MM.1S (cell line): ENCODE measurements around the gene WDR81.

Source experiments
- DNase-seq: peaks from one replicate; pipeline ENCODE4 v3.0.0-alpha.2; 2015
- H2AFZ ChIP-seq: fragments of 300-600 bp; sonication (generic); 2 replicates; pipeline ENCODE4 v1.6.0; 2016; ENCODE audit warnings: antibody characterized with exemption, low read length
- H3F3A ChIP-seq: fragments of 300-600 bp; sonication (generic); 2 replicates; pipeline ENCODE4 v1.6.1; 2016; ENCODE audit warnings: mild to moderate bottlenecking, antibody characterized with exemption, low read length, moderate library complexity, mixed read lengths; ENCODE audit not compliant: insufficient read depth
- H3K27ac ChIP-seq: fragments of 300-600 bp; sonication (generic); 2 replicates; pipeline ENCODE4 v1.5.1; 2016; ENCODE audit warnings: mild to moderate bottlenecking, low read length
- H3K27me3 ChIP-seq: fragments of 300-600 bp; sonication (generic); replicated peaks from 2 replicates; pipeline ENCODE4 v1.6.0; 2016; ENCODE audit warnings: low read length; ENCODE audit not compliant: insufficient read depth
- H3K36me3 ChIP-seq: fragments of 300-600 bp; sonication (generic); replicated peaks from 2 replicates; pipeline ENCODE4 v1.6.1; 2016; ENCODE audit warnings: mild to moderate bottlenecking, low read length, mixed read lengths; ENCODE audit not compliant: insufficient read depth
- H3K4me1 ChIP-seq: fragments of 300-600 bp; sonication (generic); 2 replicates; pipeline ENCODE4 v1.6.1; 2016; ENCODE audit warnings: low read length, mixed read lengths
- H3K4me2 ChIP-seq: fragments of 300-600 bp; sonication (generic); 2 replicates; pipeline ENCODE4 v1.6.0; 2016; ENCODE audit warnings: low read depth, low read length
- H3K4me3 ChIP-seq: fragments of 300-600 bp; sonication (generic); 2 replicates; pipeline ENCODE4 v1.5.1; 2016; ENCODE audit warnings: low read length, mixed read lengths
- H3K79me2 ChIP-seq: fragments of 300-600 bp; sonication (generic); 2 replicates; pipeline ENCODE4 v1.6.1; 2016; ENCODE audit warnings: mixed run types, low read length, mixed read lengths
- H3K9ac ChIP-seq: fragments of 300-600 bp; sonication (generic); 2 replicates; pipeline ENCODE4 v1.6.1; 2016; ENCODE audit warnings: low read length, mixed read lengths
- H3K9me2 ChIP-seq: fragments of 300-600 bp; sonication (generic); replicated peaks from 2 replicates; pipeline ENCODE4 v1.6.1; 2016; ENCODE audit warnings: mild to moderate bottlenecking, low read length, mixed read lengths; ENCODE audit not compliant: insufficient read depth
- H3K9me3 ChIP-seq: fragments of 300-600 bp; sonication (generic); replicated peaks from 2 replicates; pipeline ENCODE4 v1.6.1; 2016; ENCODE audit warnings: mild to moderate bottlenecking, low read length, mixed read lengths; ENCODE audit not compliant: insufficient read depth
- H4K20me1 ChIP-seq: fragments of 300-600 bp; sonication (generic); 2 replicates; pipeline ENCODE4 v1.6.1; 2016; ENCODE audit warnings: mild to moderate bottlenecking, low read length, moderate library complexity, mixed read lengths; ENCODE audit not compliant: insufficient read depth
- CTCF ChIP-seq: fragments of 300-600 bp; sonication (generic); IDR thresholded peaks from 2 replicates; pipeline ENCODE4 v1.5.1; 2016; ENCODE audit warnings: antibody characterized with exemption, low read length, mixed read lengths
- EZH2 ChIP-seq: fragments of 300-600 bp; sonication (generic); optimal IDR thresholded peaks from 2 replicates; pipeline ENCODE3; 2017; ENCODE audit warnings: low read depth, mild to moderate bottlenecking, antibody characterized with exemption, low read length, mixed read lengths
- EZH2phosphoT487 ChIP-seq: fragments of 300-600 bp; sonication (generic); IDR thresholded peaks from 2 replicates; pipeline ENCODE4 v1.6.1; 2018; ENCODE audit warnings: antibody characterized with exemption, low read length

The WDR81 gene

GRCh38 chr17:1783834-1784611, 59.5 kb downstream of the WDR81 start:
- no peak overlapping the region for H3K27ac ChIP-seq
- H3F3A ChIP-seq = no peaks in the 10 kb centered on the region
- H3K9me3 ChIP-seq = no peaks in the 10 kb centered on the region
- H3K4me1 ChIP-seq = no peaks in the 10 kb centered on the region
- H3K9ac ChIP-seq = no peak overlapping the region
- TF ChIP-seq EZH2phosphoT487 (no peak), CTCF (peak; percentile 30), EZH2 (no peak)
- DNase-seq = peak; percentile 20
- H3K4me2 ChIP-seq = no peak overlapping the region
- H2AFZ ChIP-seq = no peak overlapping the region
- no peaks in the 10 kb centered on the region for H3K27me3 ChIP-seq
- no peaks in the 10 kb centered on the region for H3K79me2 ChIP-seq
- H4K20me1 ChIP-seq = no peaks in the 10 kb centered on the region
- H3K9me2 ChIP-seq = no peaks in the 10 kb centered on the region
- H3K36me3 ChIP-seq = no peaks in the 10 kb centered on the region; the same call in 1 of the 2 replicates
- no peak overlapping the region for H3K4me3 ChIP-seq

- H3K4me1 ChIP-seq = no peaks in the 10 kb centered on the region
- TF ChIP-seq EZH2 (no peak), CTCF (no peak), EZH2phosphoT487 (no peak)
- no peak overlapping the region for H2AFZ ChIP-seq
- H3K4me2 ChIP-seq = no peak overlapping the region
- H3K9me2 ChIP-seq = no peaks in the 10 kb centered on the region
- DNase-seq = no peak
- no peaks in the 10 kb centered on the region for H3K79me2 ChIP-seq
- no peaks in the 10 kb centered on the region for H3K9me3 ChIP-seq
- no peak overlapping the region for H3K27ac ChIP-seq
- no peaks in the 10 kb centered on the region for H4K20me1 ChIP-seq
- H3F3A ChIP-seq = no peaks in the 10 kb centered on the region
- H3K36me3 ChIP-seq = no peaks in the 10 kb centered on the region; the same call in 1 of the 2 replicates
- no peak overlapping the region for H3K9ac ChIP-seq
- no peak overlapping the region for H3K4me3 ChIP-seq
- no peaks in the 10 kb centered on the region for H3K27me3 ChIP-seq
These were observed 61.4 kb downstream of the WDR81 start for GRCh38 chr17:1785930-1786329.

GRCh38 chr17:1786708-1787107, 62.2 kb downstream of the WDR81 start:
- Histone ChIP-seq H3K27ac (no peak overlapping the region), H3K9ac (no peak overlapping the region)

More at GRCh38 chr17:1786708-1787107, 62.2 kb downstream of the WDR81 start:
- Histone ChIP-seq H3K4me2 (no peak overlapping the region), H2AFZ (no peak overlapping the region), H3K4me3 (no peak overlapping the region), H3K9me3 (no peaks in the 10 kb centered on the region), H4K20me1 (no peaks in the 10 kb centered on the region), H3K4me1 (no peaks in the 10 kb centered on the region), H3K27me3 (no peaks in the 10 kb centered on the region), H3K79me2 (no peaks in the 10 kb centered on the region), H3K9me2 (no peaks in the 10 kb centered on the region), H3F3A (no peaks in the 10 kb centered on the region), H3K36me3 (no peaks in the 10 kb centered on the region)
- TF ChIP-seq EZH2 (no peak), EZH2phosphoT487 (no peak), CTCF (no peak)
- DNase-seq = no peak
